Osteoblast (primary cell): Measurements from ENCODE around the gene SRF. TPM values are rescaled to one million over a fixed set of nuclear protein-coding genes. Genes with fewer than 3 reads are reported as not detected.
A peak's percentile ranks its signal among the peaks of the same experiment; 100 is the strongest.

ENCODE experiments used
- DNase-seq: peaks from one replicate; pipeline ENCODE4 v3.0.0; 2011; ENCODE audit warnings: low spot score, mixed read lengths; ENCODE audit not compliant: insufficient read length; ENCODE audit errors: missing footprints
- H2AFZ ChIP-seq: 2 replicates; pipeline ENCODE4 v1.6.0; 2011; ENCODE audit warnings: mild to moderate bottlenecking, low read length
- H3K27ac ChIP-seq: 2 replicates; pipeline ENCODE4 v1.5.1; 2011; ENCODE audit warnings: mild to moderate bottlenecking, low read depth, low read length, moderate library complexity
- H3K27me3 ChIP-seq: 2 replicates; pipeline ENCODE4 v1.6.0; 2012; ENCODE audit warnings: mild to moderate bottlenecking, control low read depth, inconsistent platforms, low read length, moderate library complexity; ENCODE audit not compliant: insufficient read depth
- H3K36me3 ChIP-seq: 2 replicates; pipeline ENCODE4 v1.5.1; 2011; ENCODE audit warnings: mild to moderate bottlenecking, low read length, control low read depth, moderate library complexity; ENCODE audit not compliant: insufficient read depth
- H3K4me1 ChIP-seq: 2 replicates; pipeline ENCODE4 v1.5.1; 2011; ENCODE audit warnings: mild to moderate bottlenecking, low read length, control low read depth, moderate library complexity; ENCODE audit not compliant: insufficient read depth
- H3K4me2 ChIP-seq: 2 replicates; pipeline ENCODE4 v1.6.0; 2011; ENCODE audit warnings: mild to moderate bottlenecking, low read length; ENCODE audit not compliant: insufficient read depth
- H3K4me3 ChIP-seq: fragments of 200-600 bp; sonication (generic); 3 replicates; pipeline ENCODE4 v1.5.1; 2012; ENCODE audit warnings: mild to moderate bottlenecking, low read length, inconsistent platforms; ENCODE audit not compliant: insufficient read depth
- H3K79me2 ChIP-seq: 2 replicates; pipeline ENCODE4 v1.6.0; 2012; ENCODE audit warnings: mild to moderate bottlenecking, low read length, control low read depth, inconsistent platforms; ENCODE audit not compliant: insufficient read depth
- H3K9me3 ChIP-seq: 2 replicates; pipeline ENCODE4 v1.5.1; 2011; ENCODE audit warnings: low read depth, low read length, control low read depth
- H4K20me1 ChIP-seq: 2 replicates; pipeline ENCODE4 v1.6.0; 2012; ENCODE audit warnings: mild to moderate bottlenecking, low read length, control low read depth; ENCODE audit not compliant: insufficient read depth
- total RNA-seq: library from RNA; depleted of rRNA; stranded (reverse); fragments of >200 nt; gene quantifications from 2 replicates; pipeline ENCODE4 v1.2.3, GENCODE V29; 2012
- TF ChIP-seq, protein P1 (sequence below): IDR thresholded peaks from 2 replicates; pipeline ENCODE4 v1.5.1; 2011; ENCODE audit warnings: mild to moderate bottlenecking, low read depth, low read length, moderate library complexity; ENCODE audit errors: extremely low read depth

SRF gene
- total RNA-seq, 1 donor, result 20.6 TPM

GRCh38 chr6:43226192-43226851 is 55.3 kb downstream of the SRF start:
- DNase-seq, result peak; percentile 41
- Histone ChIP-seq H3K27me3 (peaks cover 7% of the 10 kb centered on the region), H4K20me1 (no peaks in the 10 kb centered on the region), H3K27ac (no peak overlapping the region), H3K79me2 (no peaks in the 10 kb centered on the region), H3K4me2 (no peak overlapping the region), H3K36me3 (peaks cover 7% of the 10 kb centered on the region), H3K4me3 (no peak overlapping the region), H3K9me3 (no peaks in the 10 kb centered on the region), H3K4me1 (no peaks in the 10 kb centered on the region), H2AFZ (no peak overlapping the region)
- TF ChIP-seq, protein P1, sequence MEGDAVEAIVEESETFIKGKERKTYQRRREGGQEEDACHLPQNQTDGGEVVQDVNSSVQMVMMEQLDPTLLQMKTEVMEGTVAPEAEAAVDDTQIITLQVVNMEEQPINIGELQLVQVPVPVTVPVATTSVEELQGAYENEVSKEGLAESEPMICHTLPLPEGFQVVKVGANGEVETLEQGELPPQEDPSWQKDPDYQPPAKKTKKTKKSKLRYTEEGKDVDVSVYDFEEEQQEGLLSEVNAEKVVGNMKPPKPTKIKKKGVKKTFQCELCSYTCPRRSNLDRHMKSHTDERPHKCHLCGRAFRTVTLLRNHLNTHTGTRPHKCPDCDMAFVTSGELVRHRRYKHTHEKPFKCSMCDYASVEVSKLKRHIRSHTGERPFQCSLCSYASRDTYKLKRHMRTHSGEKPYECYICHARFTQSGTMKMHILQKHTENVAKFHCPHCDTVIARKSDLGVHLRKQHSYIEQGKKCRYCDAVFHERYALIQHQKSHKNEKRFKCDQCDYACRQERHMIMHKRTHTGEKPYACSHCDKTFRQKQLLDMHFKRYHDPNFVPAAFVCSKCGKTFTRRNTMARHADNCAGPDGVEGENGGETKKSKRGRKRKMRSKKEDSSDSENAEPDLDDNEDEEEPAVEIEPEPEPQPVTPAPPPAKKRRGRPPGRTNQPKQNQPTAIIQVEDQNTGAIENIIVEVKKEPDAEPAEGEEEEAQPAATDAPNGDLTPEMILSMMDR, result no peak

DNA sequence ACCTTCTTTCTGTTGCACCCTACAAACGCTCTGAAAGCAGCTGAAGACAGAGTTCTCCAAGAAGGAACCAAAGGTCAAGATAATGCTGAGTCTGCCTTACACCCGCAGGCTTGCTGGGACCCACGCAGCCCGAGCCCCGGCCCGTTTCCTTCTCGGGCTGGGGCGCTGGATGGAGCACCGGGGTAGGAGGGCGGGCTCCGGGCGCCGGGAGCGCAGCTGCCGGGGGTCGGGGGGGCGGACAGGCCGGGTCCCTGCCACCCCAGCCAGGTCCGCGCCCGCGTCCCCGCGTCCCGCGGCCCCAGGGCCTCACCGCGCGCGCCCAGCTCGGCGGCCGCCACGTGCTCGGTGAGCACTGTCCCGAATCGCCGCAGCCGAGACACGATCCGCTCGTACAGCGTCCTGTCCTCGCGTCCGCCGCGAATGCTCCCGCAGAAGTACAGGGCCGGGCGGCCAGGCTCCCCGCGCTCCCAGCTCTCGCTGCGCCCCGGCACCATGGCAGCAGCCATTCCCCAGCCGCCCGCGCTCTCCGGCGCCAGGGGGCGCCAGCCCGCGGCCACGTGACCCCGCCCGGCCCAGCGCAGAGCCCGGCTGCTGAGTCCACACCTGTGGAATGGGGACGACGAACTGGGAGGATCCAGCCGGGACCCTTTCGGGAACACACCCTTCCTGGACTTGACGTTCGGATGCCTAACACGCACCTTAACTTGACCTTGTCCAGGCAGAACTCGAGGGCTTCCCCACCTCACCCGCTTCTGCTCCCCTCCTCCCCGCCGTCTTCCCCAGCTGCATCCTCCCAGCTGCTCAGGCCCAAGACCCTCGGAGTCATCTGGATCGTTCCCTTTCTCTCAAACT is 58.1 kb downstream of the SRF start, which contains the start of gene DNPH1:
Gene DNPH1, minus strand, starts transcription at position 531 of the 852 bp plus-strand sequence. Its CDS starts 25 bp downstream, at position 506.
- no peak within 1 kb of the TSS for H3K27ac ChIP-seq
- peaks cover 19% of the 10 kb centered on the region for H3K27me3 ChIP-seq
- H3K4me3 ChIP-seq, result peak within 1 kb of the TSS; percentile 78
- H3K79me2 ChIP-seq, result no peaks in the 10 kb centered on the region
- H3K4me1 ChIP-seq, result no peaks in the 10 kb centered on the region
- TF ChIP-seq, protein P1, result peak; percentile 64
- H2AFZ ChIP-seq, result peak within 1 kb of the TSS; percentile 93
- DNase-seq, result peak; percentile 99
- H3K36me3 ChIP-seq, result no peaks in the 10 kb centered on the region
- H3K9me3 ChIP-seq, result no peaks in the 10 kb centered on the region
- H4K20me1 ChIP-seq, result no peaks in the 10 kb centered on the region
- H3K4me2 ChIP-seq, result peak within 1 kb of the TSS; percentile 92

GRCh38 chr6:43229803-43230620 is 58.9 kb downstream of the SRF start:
- Histone ChIP-seq H2AFZ (peak overlapping the region; percentile 93), H3K79me2 (no peaks in the 10 kb centered on the region), H3K4me3 (peak overlapping the region; percentile 78), H3K9me3 (no peaks in the 10 kb centered on the region), H3K27me3 (peaks cover 19% of the 10 kb centered on the region), H3K27ac (no peak overlapping the region), H3K4me2 (peak overlapping the region; percentile 92), H4K20me1 (no peaks in the 10 kb centered on the region), H3K36me3 (no peaks in the 10 kb centered on the region), H3K4me1 (no peaks in the 10 kb centered on the region)
- no peak for DNase-seq
- TF ChIP-seq, protein P1, result no peak
